GM12878 (cell line): ENCODE measurements around the gene NSG1. TPM values are rescaled to one million over a fixed set of nuclear protein-coding genes. Genes with fewer than 3 reads are reported as not detected.

Experiments used
- ATAC-seq: fragments of 200-7000 bp; cut with Tn5 transposase; 3 replicates; pipeline ENCODE4 v1.9.1; 2020; ENCODE audit warnings: mild to moderate bottlenecking, moderate library complexity
- BruUV-seq: library from RNA; stranded (reverse); fragments of 400-500 nt; replicated peaks from 2 replicates; lab custom pipeline; 2021; lab: Mats Ljungman, UMichigan
- CTCF ChIA-PET: fragments of 300-600 bp; sonication (Branson Sonifier 250); formaldehyde crosslinking; extraction: SDS; loops from one replicate; lab custom pipeline; 2021; ENCODE audit warnings: inconsistent platforms; lab: Yijun Ruan, JAX
- POLR2A ChIA-PET: fragments of 350-600 bp; formaldehyde crosslinking; extraction: SDS; loops from one replicate; lab custom pipeline; 2021; ENCODE audit warnings: inconsistent platforms; lab: Charles Lee
- RAD21 ChIA-PET: fragments of 300-600 bp; sonication (Branson Sonifier 250); formaldehyde crosslinking; loops from one replicate; lab custom pipeline; 2023; ENCODE audit warnings: antibody characterized with exemption; ENCODE audit not compliant: unreplicated experiment; lab: Charles Lee
- SMC1A ChIA-PET: fragments of 300-600 bp; sonication (Branson Sonifier 250); formaldehyde crosslinking; loops from one replicate; lab custom pipeline; 2023; ENCODE audit not compliant: unreplicated experiment, uncharacterized antibody; lab: Charles Lee
- DNase-seq: peaks from one replicate; pipeline ENCODE4 v3.0.0-alpha.2; 2011; ENCODE audit warnings: low read depth, low spot score
- FAIRE-seq: peaks from 3 replicates; lab custom pipeline; 2011; peaks lifted over from hg19 to GRCh38; lab: Jason Lieb, UNC
- H2AFZ ChIP-seq: 2 replicates; pipeline ENCODE4 v1.6.0; 2011; ENCODE audit warnings: low read depth, low read length, control low read depth; ENCODE audit not compliant: control insufficient read depth
- H3K27ac ChIP-seq: 2 replicates; pipeline ENCODE4 v1.5.1; 2011; ENCODE audit warnings: control low read depth; ENCODE audit not compliant: control insufficient read depth, insufficient read depth
- H3K27me3 ChIP-seq, 2 experiments: replicated peaks in 1 of 2; 2 replicates each; pipeline versions ENCODE4 v1.6.0 to v1.6.1; 2011; ENCODE audit warnings: low read length in 1 of 2; ENCODE audit not compliant: control insufficient read depth in 2 of 2, insufficient read depth in 2 of 2
- H3K36me3 ChIP-seq, 2 experiments: 2 replicates each; pipeline ENCODE4 v1.5.1; 2011; ENCODE audit warnings: low read length in 1 of 2; ENCODE audit not compliant: control insufficient read depth in 2 of 2, insufficient read depth in 2 of 2
- H3K4me1 ChIP-seq: 2 replicates; pipeline ENCODE4 v1.6.1; 2011; ENCODE audit warnings: mild to moderate bottlenecking, low read length, moderate library complexity, mixed read lengths; ENCODE audit not compliant: control insufficient read depth, insufficient read depth
- H3K4me2 ChIP-seq: 2 replicates; pipeline ENCODE4 v1.6.0; 2011; ENCODE audit warnings: control low read depth; ENCODE audit not compliant: control insufficient read depth, insufficient read depth
- H3K4me3 ChIP-seq: fragments of 200-600 bp; sonication (generic); 2 replicates; pipeline ENCODE4 v1.5.1; 2016
- H3K79me2 ChIP-seq: 2 replicates; pipeline ENCODE4 v1.6.0; 2011; ENCODE audit warnings: low read length; ENCODE audit not compliant: control insufficient read depth, insufficient read depth
- H3K9ac ChIP-seq: 2 replicates; pipeline ENCODE4 v1.8.0; 2011; ENCODE audit warnings: low read length, control low read depth, mixed read lengths; ENCODE audit not compliant: control insufficient read depth, insufficient read depth
- H3K9me3 ChIP-seq: replicated peaks from 3 replicates; pipeline ENCODE4 v1.5.1; 2011; ENCODE audit warnings: mild to moderate bottlenecking, low read length; ENCODE audit not compliant: control insufficient read depth, insufficient read depth
- H4K20me1 ChIP-seq: 2 replicates; pipeline ENCODE4 v1.6.0; 2011; ENCODE audit not compliant: control insufficient read depth, insufficient read depth
- BCLAF1 ChIP-seq: fragments of 450-650 bp; IDR thresholded peaks from 2 replicates; pipeline ENCODE4 v1.6.1; 2017; ENCODE audit warnings: antibody characterized with exemption, mild to moderate bottlenecking, moderate library complexity
- CREM ChIP-seq: IDR thresholded peaks from 2 replicates; pipeline ENCODE4 v1.6.1; 2014; ENCODE audit warnings: antibody characterized with exemption, low read depth
- E4F1 ChIP-seq: fragments of 450-650 bp; IDR thresholded peaks from 2 replicates; pipeline ENCODE4 v1.6.1; 2018; ENCODE audit warnings: borderline replicate concordance, mild to moderate bottlenecking; ENCODE audit not compliant: partially characterized antibody
- IRF4 ChIP-seq: IDR thresholded peaks from 2 replicates; pipeline ENCODE4 v1.6.1; 2011; ENCODE audit warnings: low read depth, low read length
- MTA2 ChIP-seq: fragments of 450-650 bp; IDR thresholded peaks from 2 replicates; pipeline ENCODE4 v1.6.1; 2016; ENCODE audit warnings: low read depth, mild to moderate bottlenecking, moderate library complexity
- RAD51 ChIP-seq: fragments of 450-650 bp; IDR thresholded peaks from 2 replicates; pipeline ENCODE4 v1.6.1; 2016; ENCODE audit warnings: moderate library complexity, mild to moderate bottlenecking, inconsistent platforms
- RELA ChIP-seq: fragments of 450-650 bp; IDR thresholded peaks from 2 replicates; pipeline ENCODE4 v1.8.0; 2014; ENCODE audit warnings: borderline replicate concordance; ENCODE audit not compliant: partially characterized antibody
- STAT1 ChIP-seq: fragments of 450-650 bp; conservative IDR thresholded peaks from 2 replicates; pipeline ENCODE4 v1.6.1; 2014; ENCODE audit warnings: antibody characterized with exemption, mild to moderate bottlenecking
- TCF12 ChIP-seq: IDR thresholded peaks from 2 replicates; pipeline ENCODE4 v1.6.1; 2011; ENCODE audit warnings: low read depth, mild to moderate bottlenecking, low read length
- USF2 ChIP-seq: IDR thresholded peaks from 2 replicates; pipeline ENCODE4 v1.6.1; 2011; ENCODE audit warnings: low read depth, low read length, improper control_type of control experiment, borderline replicate concordance
- WGBS: methylation state at CpG from one replicate; pipeline ENCODE4 v1.1.6; 2016; ENCODE audit warnings: low lambda C conversion rate; ENCODE audit not compliant: insufficient replicate concordance, insufficient coverage; ENCODE audit errors: missing lambda C conversion rate; 5-methylcytosine and 5-hydroxymethylcytosine counted together
- in situ Hi-C: fragments of 300-500 bp; cut with MboI; formaldehyde crosslinking; loops from 9 replicates; pipeline ENCODE4 v1.14.3; 2018; ENCODE audit warnings: mixed read lengths
- intact Hi-C: fragments of 100-400 bp; cut with micrococcal nuclease; formaldehyde crosslinking; loops from one replicate; pipeline ENCODE4 v1.14.2; 2022; ENCODE audit not compliant: unreplicated experiment
- polyA plus RNA-seq, 11 experiments: library from polyadenylated mRNA; depleted of rRNA in 4 of 11; unstranded in 6 of 11; stranded (reverse) in 5 of 11; fragments of >200 nt; fragmentation: Nextera tagmentation in 4 of 11; fragmentation: Illumina TruSeq in 1 of 11; extraction: Ambion mirVana in 4 of 11; extraction: Trizol in 1 of 11; gene quantifications; 1 replicate in 1 of 11; 2 replicates in 10 of 11; pipeline versions ENCODE4 v1.2.1 to v1.2.3, GENCODE V29; 2011 to 2016; ENCODE audit warnings: inconsistent platforms in 2 of 11, missing spikeins in 2 of 11, low read depth in 1 of 11
- total RNA-seq, 4 experiments: library from RNA; depleted of rRNA in 3 of 4; stranded (reverse); fragments of >200 nt in 3 of 4; fragmentation: Illumina TruSeq in 1 of 4; extraction: Trizol in 1 of 4; gene quantifications; 2 replicates each; pipeline versions ENCODE4 v1.2.1 to v1.2.3, GENCODE V29; 2013 to 2021
- TF ChIP-seq, protein P1 (sequence below), 3 experiments: IDR thresholded peaks in 2 of 3; conservative IDR thresholded peaks in 1 of 3; 2 replicates each; pipeline ENCODE4 v1.5.1; 2011; ENCODE audit warnings: low read depth in 3 of 3, low read length in 3 of 3, mild to moderate bottlenecking in 3 of 3, control low read depth in 2 of 3, moderate library complexity in 2 of 3, inconsistent platforms in 1 of 3, mixed read lengths in 1 of 3; ENCODE audit not compliant: control insufficient read depth in 2 of 3, insufficient read depth in 1 of 3; ENCODE audit errors: extremely low read depth in 1 of 3
- TF ChIP-seq, protein P2 (sequence below): IDR thresholded peaks from 2 replicates; pipeline ENCODE4 v1.6.1; 2011; ENCODE audit warnings: low read depth, mild to moderate bottlenecking, low read length, moderate library complexity, borderline replicate concordance; ENCODE audit errors: extremely low read depth
- TF ChIP-seq, protein P3 (sequence below): fragments of 150-350 bp; IDR thresholded peaks from 2 replicates; pipeline ENCODE4 v1.6.1; 2014; ENCODE audit warnings: mild to moderate bottlenecking, low read depth, low read length

NSG1 gene
- total and polyA plus RNA-seq, 10 of the 15 experiments (the other 5 are each of a cell fraction or from before 2014, with no cell fraction given), result 0.03 to 0.19 (median 0.10) TPM; not detected in 5

GRCh38 chr4:4413373-4413725 is 26.4 kb downstream of the NSG1 start:
- no peaks in the 10 kb centered on the region; a peak in 1 of 4 replicates for H3K36me3 ChIP-seq
- POLR2A ChIA-PET, result no interaction called here
- H3K27me3 ChIP-seq, result no peaks in the 10 kb centered on the region
- FAIRE-seq, result no peak
- H3K9me3 ChIP-seq, result no peaks in the 10 kb centered on the region
- WGBS, result 87% methylated on average over 10 of the region's 10 CpGs
- RAD21 ChIA-PET, result no interaction called here
- H3K4me1 ChIP-seq, result no peaks in the 10 kb centered on the region
- H2AFZ ChIP-seq, result no peak overlapping the region
- H4K20me1 ChIP-seq, result no peaks in the 10 kb centered on the region
- no peak for DNase-seq
- H3K27ac ChIP-seq, result no peak overlapping the region
- no peak overlapping the region for H3K9ac ChIP-seq
- intact Hi-C loops, result no loop called here
- no peaks in the 10 kb centered on the region for H3K79me2 ChIP-seq
- no TSS peak for BruUV-seq
- CTCF ChIA-PET, result no interaction called here
- no peak overlapping the region for H3K4me2 ChIP-seq
- TF ChIP-seq RELA (no peak), BCLAF1 (no peak), STAT1 (no peak), TCF12 (no peak), IRF4 (no peak), E4F1 (no peak), CREM (no peak), MTA2 (no peak), RAD51 (no peak), USF2 (no peak)
- TF ChIP-seq, protein P1, sequence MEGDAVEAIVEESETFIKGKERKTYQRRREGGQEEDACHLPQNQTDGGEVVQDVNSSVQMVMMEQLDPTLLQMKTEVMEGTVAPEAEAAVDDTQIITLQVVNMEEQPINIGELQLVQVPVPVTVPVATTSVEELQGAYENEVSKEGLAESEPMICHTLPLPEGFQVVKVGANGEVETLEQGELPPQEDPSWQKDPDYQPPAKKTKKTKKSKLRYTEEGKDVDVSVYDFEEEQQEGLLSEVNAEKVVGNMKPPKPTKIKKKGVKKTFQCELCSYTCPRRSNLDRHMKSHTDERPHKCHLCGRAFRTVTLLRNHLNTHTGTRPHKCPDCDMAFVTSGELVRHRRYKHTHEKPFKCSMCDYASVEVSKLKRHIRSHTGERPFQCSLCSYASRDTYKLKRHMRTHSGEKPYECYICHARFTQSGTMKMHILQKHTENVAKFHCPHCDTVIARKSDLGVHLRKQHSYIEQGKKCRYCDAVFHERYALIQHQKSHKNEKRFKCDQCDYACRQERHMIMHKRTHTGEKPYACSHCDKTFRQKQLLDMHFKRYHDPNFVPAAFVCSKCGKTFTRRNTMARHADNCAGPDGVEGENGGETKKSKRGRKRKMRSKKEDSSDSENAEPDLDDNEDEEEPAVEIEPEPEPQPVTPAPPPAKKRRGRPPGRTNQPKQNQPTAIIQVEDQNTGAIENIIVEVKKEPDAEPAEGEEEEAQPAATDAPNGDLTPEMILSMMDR (IDR thresholded peaks at IDR 0.05 in 2 of 3, conservative IDR thresholded peaks at IDR 0.05 in 1 of 3; ENCODE audit: control insufficient read depth in 2 of 3, extremely low read depth in 1 of 3, insufficient read depth in 1 of 3, low read depth in 3 of 3, low read length in 3 of 3), result no peak
- TF ChIP-seq, protein P2, sequence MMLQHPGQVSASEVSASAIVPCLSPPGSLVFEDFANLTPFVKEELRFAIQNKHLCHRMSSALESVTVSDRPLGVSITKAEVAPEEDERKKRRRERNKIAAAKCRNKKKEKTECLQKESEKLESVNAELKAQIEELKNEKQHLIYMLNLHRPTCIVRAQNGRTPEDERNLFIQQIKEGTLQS, result no peak
- TF ChIP-seq, protein P3, sequence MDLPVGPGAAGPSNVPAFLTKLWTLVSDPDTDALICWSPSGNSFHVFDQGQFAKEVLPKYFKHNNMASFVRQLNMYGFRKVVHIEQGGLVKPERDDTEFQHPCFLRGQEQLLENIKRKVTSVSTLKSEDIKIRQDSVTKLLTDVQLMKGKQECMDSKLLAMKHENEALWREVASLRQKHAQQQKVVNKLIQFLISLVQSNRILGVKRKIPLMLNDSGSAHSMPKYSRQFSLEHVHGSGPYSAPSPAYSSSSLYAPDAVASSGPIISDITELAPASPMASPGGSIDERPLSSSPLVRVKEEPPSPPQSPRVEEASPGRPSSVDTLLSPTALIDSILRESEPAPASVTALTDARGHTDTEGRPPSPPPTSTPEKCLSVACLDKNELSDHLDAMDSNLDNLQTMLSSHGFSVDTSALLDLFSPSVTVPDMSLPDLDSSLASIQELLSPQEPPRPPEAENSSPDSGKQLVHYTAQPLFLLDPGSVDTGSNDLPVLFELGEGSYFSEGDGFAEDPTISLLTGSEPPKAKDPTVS, result no peak
- SMC1A ChIA-PET, result no interaction called here
- in situ Hi-C loops, result no loop called here
- no peak overlapping the region for H3K4me3 ChIP-seq
- no peak for ATAC-seq
